Hepatocyte (in vitro differentiated cells): Measurements from ENCODE around the gene AIP.

Source experiments
- CTCF ChIP-seq: fragments of 200-600 bp; sonication (generic); IDR thresholded peaks from 2 replicates; pipeline ENCODE4 v1.5.1; 2016; ENCODE audit warnings: antibody characterized with exemption, mild to moderate bottlenecking; ENCODE audit not compliant: poor library complexity
- EZH2 ChIP-seq: fragments of 200-600 bp; sonication (generic); IDR thresholded peaks from 2 replicates; pipeline ENCODE4 v1.6.1; 2016; ENCODE audit warnings: antibody characterized with exemption, mild to moderate bottlenecking, borderline replicate concordance

GRCh38 chr11:67499808-67500483 lies 17.1 kb downstream of the AIP start:
- TF ChIP-seq CTCF: no peak
- TF ChIP-seq EZH2: no peak
